Activated effector memory CD4-positive, alpha-beta T cell treated with Interleukin-2 at 50 U/mL for 16 hours (primary cell): ENCODE results near the gene PMM1.
"Not testable (repeated sequence)": the region's sequence is repeated elsewhere in the genome, so short reads cannot be mapped to it uniquely, and the experiment has no call there.

Experiments used
- DNase-seq: peaks from one replicate; pipeline ENCODE4 v3.0.0-alpha.2; 2020

The PMM1 gene

GRCh38 chr22:41589391-41590241 is at the start of gene PMM1:
TSS of gene PMM1 (minus strand) at chr22:41589840. CDS start at chr22:41589805, 35 bp downstream.
- peak; percentile 100 for DNase-seq

GRCh38 chr22:41638748-41639147 is 49.1 kb upstream of the PMM1 start:
- no peak for DNase-seq

GRCh38 chr22:41638124-41638523 is 48.5 kb upstream of the PMM1 start:
- DNase-seq: no peak

- not testable (repeated sequence) for DNase-seq
Measured at GRCh38 chr22:41637623-41638022, 48.0 kb upstream of the PMM1 start.

GRCh38 chr22:41636467-41636866 is 46.8 kb upstream of the PMM1 start:
- no peak for DNase-seq

- DNase-seq: not testable (repeated sequence)
Measured at GRCh38 chr22:41634610-41635009, 45.0 kb upstream of the PMM1 start.

GRCh38 chr22:41631615-41632014 is 42.0 kb upstream of the PMM1 start:
- DNase-seq: not testable (repeated sequence)

- not testable (repeated sequence) for DNase-seq
Measured at GRCh38 chr22:41631115-41631514, 41.5 kb upstream of the PMM1 start.

- DNase-seq: no peak
Measured at GRCh38 chr22:41625577-41625976, 35.9 kb upstream of the PMM1 start.

- DNase-seq: no peak
Measured at GRCh38 chr22:41621911-41622179, 32.2 kb upstream of the PMM1 start.

GRCh38 chr22:41621099-41621910 is 31.7 kb upstream of the PMM1 start, which contains the start of gene XRCC6:
TSS of gene XRCC6 (plus strand) at chr22:41621295. CDS start at chr22:41622005, 710 bp downstream.
- peak; percentile 99 for DNase-seq

GRCh38 chr22:41620589-41621098 is 31.0 kb upstream of the PMM1 start, which contains the start of gene DESI1:
TSS of gene DESI1 (minus strand) at chr22:41621043. CDS start at chr22:41620839, 204 bp downstream.
- DNase-seq: no peak

- peak; percentile 15 for DNase-seq
Measured at GRCh38 chr22:41619979-41620588, 30.4 kb upstream of the PMM1 start.

- no peak for DNase-seq
Measured at GRCh38 chr22:41613456-41613855, 23.8 kb upstream of the PMM1 start.

GRCh38 chr22:41612603-41613306 is 23.1 kb upstream of the PMM1 start:
- no peak for DNase-seq

- DNase-seq: no peak
Measured at GRCh38 chr22:41608386-41608785, 18.7 kb upstream of the PMM1 start.

- DNase-seq: peak; percentile 32
Measured at GRCh38 chr22:41603873-41604332, 14.3 kb upstream of the PMM1 start.

GRCh38 chr22:41600976-41601375 is 11.3 kb upstream of the PMM1 start:
- no peak for DNase-seq

- no peak for DNase-seq
Measured at GRCh38 chr22:41598891-41599635, 9.4 kb upstream of the PMM1 start.

- no peak for DNase-seq
Measured at GRCh38 chr22:41598081-41598480, 8.4 kb upstream of the PMM1 start.

GRCh38 chr22:41597635-41597953 is 8.0 kb upstream of the PMM1 start:
- DNase-seq: no peak
